GM12878 (cell line): ENCODE measurements around the gene DNAI7. TPM values are rescaled to one million over a fixed set of nuclear protein-coding genes. Genes with fewer than 3 reads are reported as not detected.

Source experiments
- ATAC-seq: fragments of 200-7000 bp; cut with Tn5 transposase; 3 replicates; pipeline ENCODE4 v1.9.1; 2020; ENCODE audit warnings: mild to moderate bottlenecking, moderate library complexity
- BruUV-seq: library from RNA; stranded (reverse); fragments of 400-500 nt; replicated peaks from 2 replicates; lab custom pipeline; 2021; lab: Mats Ljungman, UMichigan
- CTCF ChIA-PET: fragments of 300-600 bp; sonication (Branson Sonifier 250); formaldehyde crosslinking; extraction: SDS; loops from one replicate; lab custom pipeline; 2021; ENCODE audit warnings: inconsistent platforms; lab: Yijun Ruan, JAX
- POLR2A ChIA-PET: fragments of 350-600 bp; formaldehyde crosslinking; extraction: SDS; loops from one replicate; lab custom pipeline; 2021; ENCODE audit warnings: inconsistent platforms; lab: Charles Lee
- RAD21 ChIA-PET: fragments of 300-600 bp; sonication (Branson Sonifier 250); formaldehyde crosslinking; loops from one replicate; lab custom pipeline; 2023; ENCODE audit warnings: antibody characterized with exemption; ENCODE audit not compliant: unreplicated experiment; lab: Charles Lee
- SMC1A ChIA-PET: fragments of 300-600 bp; sonication (Branson Sonifier 250); formaldehyde crosslinking; loops from one replicate; lab custom pipeline; 2023; ENCODE audit not compliant: unreplicated experiment, uncharacterized antibody; lab: Charles Lee
- DNase-seq: peaks from one replicate; pipeline ENCODE4 v3.0.0-alpha.2; 2011; ENCODE audit warnings: low read depth, low spot score
- FAIRE-seq: peaks from 3 replicates; lab custom pipeline; 2011; peaks lifted over from hg19 to GRCh38; lab: Jason Lieb, UNC
- H2AFZ ChIP-seq: 2 replicates; pipeline ENCODE4 v1.6.0; 2011; ENCODE audit warnings: low read depth, low read length, control low read depth; ENCODE audit not compliant: control insufficient read depth
- H3K27ac ChIP-seq: 2 replicates; pipeline ENCODE4 v1.5.1; 2011; ENCODE audit warnings: control low read depth; ENCODE audit not compliant: control insufficient read depth, insufficient read depth
- H3K27me3 ChIP-seq, 2 experiments: replicated peaks in 1 of 2; 2 replicates each; pipeline versions ENCODE4 v1.6.0 to v1.6.1; 2011; ENCODE audit warnings: low read length in 1 of 2; ENCODE audit not compliant: control insufficient read depth in 2 of 2, insufficient read depth in 2 of 2
- H3K36me3 ChIP-seq, 2 experiments: 2 replicates each; pipeline ENCODE4 v1.5.1; 2011; ENCODE audit warnings: low read length in 1 of 2; ENCODE audit not compliant: control insufficient read depth in 2 of 2, insufficient read depth in 2 of 2
- H3K4me1 ChIP-seq: 2 replicates; pipeline ENCODE4 v1.6.1; 2011; ENCODE audit warnings: mild to moderate bottlenecking, low read length, moderate library complexity, mixed read lengths; ENCODE audit not compliant: control insufficient read depth, insufficient read depth
- H3K4me2 ChIP-seq: 2 replicates; pipeline ENCODE4 v1.6.0; 2011; ENCODE audit warnings: control low read depth; ENCODE audit not compliant: control insufficient read depth, insufficient read depth
- H3K4me3 ChIP-seq: fragments of 200-600 bp; sonication (generic); 2 replicates; pipeline ENCODE4 v1.5.1; 2016
- H3K79me2 ChIP-seq: 2 replicates; pipeline ENCODE4 v1.6.0; 2011; ENCODE audit warnings: low read length; ENCODE audit not compliant: control insufficient read depth, insufficient read depth
- H3K9ac ChIP-seq: 2 replicates; pipeline ENCODE4 v1.8.0; 2011; ENCODE audit warnings: low read length, control low read depth, mixed read lengths; ENCODE audit not compliant: control insufficient read depth, insufficient read depth
- H3K9me3 ChIP-seq: replicated peaks from 3 replicates; pipeline ENCODE4 v1.5.1; 2011; ENCODE audit warnings: mild to moderate bottlenecking, low read length; ENCODE audit not compliant: control insufficient read depth, insufficient read depth
- H4K20me1 ChIP-seq: 2 replicates; pipeline ENCODE4 v1.6.0; 2011; ENCODE audit not compliant: control insufficient read depth, insufficient read depth
- ASH2L ChIP-seq: fragments of 300-600, 200-600 bp; sonication (generic); IDR thresholded peaks from 2 replicates; pipeline ENCODE4 v1.6.1; 2017; ENCODE audit warnings: low read depth, mild to moderate bottlenecking, borderline replicate concordance
- ATF2 ChIP-seq: IDR thresholded peaks from 2 replicates; pipeline ENCODE4 v1.6.1; 2012; ENCODE audit warnings: low read length, inconsistent platforms
- FOXM1 ChIP-seq: IDR thresholded peaks from 2 replicates; pipeline ENCODE4 v1.6.1; 2012; ENCODE audit warnings: low read depth, mild to moderate bottlenecking, inconsistent platforms, low read length, moderate library complexity
- IKZF2 ChIP-seq, 2 experiments: fragments of 450-650 bp; IDR thresholded peaks; 2 replicates each; pipeline ENCODE4 v1.6.1; 2017; ENCODE audit warnings: mild to moderate bottlenecking in 2 of 2, moderate library complexity in 2 of 2
- IRF4 ChIP-seq: IDR thresholded peaks from 2 replicates; pipeline ENCODE4 v1.6.1; 2011; ENCODE audit warnings: low read depth, low read length
- POLR2A ChIP-seq: IDR thresholded peaks from 2 replicates; pipeline ENCODE4 v1.6.1; 2011; ENCODE audit warnings: low read depth, mild to moderate bottlenecking, low read length
- ZNF24 ChIP-seq: fragments of 450-650 bp; IDR thresholded peaks from 2 replicates; pipeline ENCODE4 v1.6.1; 2017; ENCODE audit warnings: antibody characterized with exemption, mild to moderate bottlenecking
- WGBS: methylation state at CpG from one replicate; pipeline ENCODE4 v1.1.6; 2016; ENCODE audit warnings: low lambda C conversion rate; ENCODE audit not compliant: insufficient replicate concordance, insufficient coverage; ENCODE audit errors: missing lambda C conversion rate; 5-methylcytosine and 5-hydroxymethylcytosine counted together
- in situ Hi-C: fragments of 300-500 bp; cut with MboI; formaldehyde crosslinking; loops from 9 replicates; pipeline ENCODE4 v1.14.3; 2018; ENCODE audit warnings: mixed read lengths
- intact Hi-C: fragments of 100-400 bp; cut with micrococcal nuclease; formaldehyde crosslinking; loops from one replicate; pipeline ENCODE4 v1.14.2; 2022; ENCODE audit not compliant: unreplicated experiment
- polyA plus RNA-seq, 11 experiments: library from polyadenylated mRNA; depleted of rRNA in 4 of 11; unstranded in 6 of 11; stranded (reverse) in 5 of 11; fragments of >200 nt; fragmentation: Nextera tagmentation in 4 of 11; fragmentation: Illumina TruSeq in 1 of 11; extraction: Ambion mirVana in 4 of 11; extraction: Trizol in 1 of 11; gene quantifications; 1 replicate in 1 of 11; 2 replicates in 10 of 11; pipeline versions ENCODE4 v1.2.1 to v1.2.3, GENCODE V29; 2011 to 2016; ENCODE audit warnings: inconsistent platforms in 2 of 11, missing spikeins in 2 of 11, low read depth in 1 of 11
- total RNA-seq, 4 experiments: library from RNA; depleted of rRNA in 3 of 4; stranded (reverse); fragments of >200 nt in 3 of 4; fragmentation: Illumina TruSeq in 1 of 4; extraction: Trizol in 1 of 4; gene quantifications; 2 replicates each; pipeline versions ENCODE4 v1.2.1 to v1.2.3, GENCODE V29; 2013 to 2021

Gene DNAI7
- total and polyA plus RNA-seq, 10 of the 15 experiments (the other 5 are each of a cell fraction or from before 2014, with no cell fraction given): 0.05 to 0.48 (median 0.13) TPM; not detected in 4

- H3K27ac ChIP-seq: no peak overlapping the region
- DNase-seq: no peak
- H3K27me3 ChIP-seq: no peaks in the 10 kb centered on the region
- intact Hi-C loops: no loop called here
- H3K9ac ChIP-seq: no peak overlapping the region
- H2AFZ ChIP-seq: no peak overlapping the region
- in situ Hi-C loops: no loop called here
- peaks cover 17% of the 10 kb centered on the region for H3K4me1 ChIP-seq
- 79% methylated on average over 5 of the region's 5 CpGs for WGBS
- H3K4me3 ChIP-seq: no peak overlapping the region
- no peak overlapping the region for H3K4me2 ChIP-seq
- H4K20me1 ChIP-seq: no peaks in the 10 kb centered on the region
- FAIRE-seq: no peak
- ChIA-PET CTCF (interaction anchor here (1.0 to 5.9 kb wide), 9 partner anchors 8 to 307 kb away, joined by 3 to 56 read pairs (median 4); no protein-coding TSS in a partner anchor), SMC1A (interaction anchor here (0.7 to 4.5 kb wide), 5 partner anchors 11 to 159 kb away, joined by 3 to 31 read pairs (median 4); no protein-coding TSS in a partner anchor), POLR2A (no interaction called here), RAD21 (interaction anchor here (0.6 to 2.8 kb wide), 2 partner anchors 160 to 1302 kb away, joined by 3 to 14 read pairs; no protein-coding TSS in a partner anchor)
- no peaks in the 10 kb centered on the region for H3K79me2 ChIP-seq
- no peak for TF ChIP-seq IRF4
- no peak for TF ChIP-seq ATF2
- TF ChIP-seq ASH2L: no peak
- TF ChIP-seq FOXM1: no peak
- TF ChIP-seq POLR2A: no peak
- no peak for TF ChIP-seq ZNF24
- no peak for TF ChIP-seq IKZF2 (IDR thresholded peaks at IDR 0.05)
- H3K9me3 ChIP-seq: no peaks in the 10 kb centered on the region; the same call in 2 of the 3 replicates
- no TSS peak for BruUV-seq
- H3K36me3 ChIP-seq: no peaks in the 10 kb centered on the region
- ATAC-seq: no peak
Measured at GRCh38 chr12:25152055-25152454, 42.9 kb downstream of the DNAI7 start.
